Rectal smooth muscle tissue (tissue), 1 donor: ENCODE results near the gene APBA1.
A peak's percentile ranks its signal among the peaks of the same experiment; 100 is the strongest.

Experiments used
- H3K27ac ChIP-seq: one replicate; pipeline ENCODE4 v1.7.0; 2013; ENCODE audit warnings: low read depth, low read length, inconsistent platforms
- H3K27me3 ChIP-seq: one replicate; pipeline ENCODE4 v1.7.0; 2013; ENCODE audit warnings: low read length; ENCODE audit not compliant: control insufficient read depth, insufficient read depth
- H3K36me3 ChIP-seq: one replicate; pipeline ENCODE4 v1.7.0; 2013; ENCODE audit warnings: low read length; ENCODE audit not compliant: control insufficient read depth, insufficient read depth
- H3K4me1 ChIP-seq: one replicate; pipeline ENCODE4 v1.7.0; 2013; ENCODE audit warnings: low read length; ENCODE audit not compliant: control insufficient read depth, insufficient read depth
- H3K4me3 ChIP-seq: one replicate; pipeline ENCODE4 v1.7.0; 2013; ENCODE audit warnings: low read length
- H3K9ac ChIP-seq: one replicate; pipeline ENCODE4 v1.7.0; 2013; ENCODE audit warnings: low read length

The APBA1 gene

DNA sequence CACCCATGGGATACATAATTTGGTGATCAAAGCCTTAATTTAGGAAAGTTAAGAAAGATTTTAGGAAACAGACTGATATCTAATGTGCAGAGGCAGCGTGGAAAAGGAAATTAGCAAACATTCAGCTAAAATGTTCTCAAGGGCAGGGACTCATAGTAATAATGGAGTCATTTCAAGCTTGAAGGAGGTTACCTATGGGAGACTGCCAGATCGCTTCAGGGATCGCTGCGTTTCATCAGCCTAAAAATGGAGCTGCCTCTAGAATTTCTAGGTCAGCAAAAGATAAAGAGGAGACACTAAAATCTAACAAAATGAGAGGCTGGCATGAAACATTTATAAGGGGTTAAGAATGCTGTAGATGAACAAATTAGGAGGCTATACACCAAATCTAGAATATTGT is 115.5 kb downstream of the APBA1 start:
- no peak overlapping the region for H3K9ac ChIP-seq
- H3K27me3 ChIP-seq: no peaks in the 10 kb centered on the region
- H3K27ac ChIP-seq: no peak overlapping the region
- no peak overlapping the region for H3K4me3 ChIP-seq
- no peaks in the 10 kb centered on the region for H3K4me1 ChIP-seq
- no peaks in the 10 kb centered on the region for H3K36me3 ChIP-seq

DNA sequence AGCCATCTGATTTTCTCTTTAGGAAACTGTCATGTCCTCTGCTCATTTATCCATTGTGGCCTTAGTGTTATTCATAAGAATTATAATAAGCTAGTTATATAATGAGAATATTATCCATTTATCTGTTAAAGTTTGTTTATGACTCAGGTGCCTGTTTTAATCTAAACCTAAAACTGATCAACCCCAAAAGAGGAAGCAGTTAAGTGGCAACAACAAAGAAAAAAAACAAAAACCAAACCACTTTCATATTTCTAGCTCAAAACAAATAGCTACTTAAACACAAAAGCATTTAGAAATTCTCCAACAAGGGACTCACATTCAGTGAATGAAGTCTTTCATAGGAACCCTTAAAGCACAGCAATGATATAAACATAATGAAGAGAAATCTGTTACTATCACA is 116.4 kb downstream of the APBA1 start:
- Histone ChIP-seq H3K4me1 (no peaks in the 10 kb centered on the region), H3K27me3 (no peaks in the 10 kb centered on the region), H3K27ac (no peak overlapping the region), H3K36me3 (no peaks in the 10 kb centered on the region), H3K9ac (no peak overlapping the region), H3K4me3 (no peak overlapping the region)

DNA sequence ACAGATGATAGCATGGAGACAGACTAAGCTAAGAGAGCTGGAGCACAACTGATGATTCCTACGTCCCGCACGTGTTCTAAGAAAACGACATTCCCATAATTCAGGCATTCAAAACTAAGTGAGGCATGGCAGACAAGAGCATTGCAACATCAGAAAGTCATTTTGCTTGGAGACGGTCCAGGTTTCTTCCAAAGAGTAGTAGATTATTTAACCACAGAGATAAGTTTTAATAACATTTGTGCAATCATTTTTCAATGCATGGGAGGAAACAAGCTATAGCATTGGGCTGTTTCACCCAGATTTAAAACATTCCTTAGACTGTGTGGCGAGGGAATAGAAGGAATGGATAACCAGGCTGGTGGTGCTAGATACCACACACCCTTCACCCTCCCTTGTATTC is 117.2 kb downstream of the APBA1 start:
- Histone ChIP-seq H3K4me3 (no peak overlapping the region), H3K36me3 (no peaks in the 10 kb centered on the region), H3K27me3 (no peaks in the 10 kb centered on the region), H3K4me1 (no peaks in the 10 kb centered on the region), H3K9ac (no peak overlapping the region), H3K27ac (no peak overlapping the region)

DNA sequence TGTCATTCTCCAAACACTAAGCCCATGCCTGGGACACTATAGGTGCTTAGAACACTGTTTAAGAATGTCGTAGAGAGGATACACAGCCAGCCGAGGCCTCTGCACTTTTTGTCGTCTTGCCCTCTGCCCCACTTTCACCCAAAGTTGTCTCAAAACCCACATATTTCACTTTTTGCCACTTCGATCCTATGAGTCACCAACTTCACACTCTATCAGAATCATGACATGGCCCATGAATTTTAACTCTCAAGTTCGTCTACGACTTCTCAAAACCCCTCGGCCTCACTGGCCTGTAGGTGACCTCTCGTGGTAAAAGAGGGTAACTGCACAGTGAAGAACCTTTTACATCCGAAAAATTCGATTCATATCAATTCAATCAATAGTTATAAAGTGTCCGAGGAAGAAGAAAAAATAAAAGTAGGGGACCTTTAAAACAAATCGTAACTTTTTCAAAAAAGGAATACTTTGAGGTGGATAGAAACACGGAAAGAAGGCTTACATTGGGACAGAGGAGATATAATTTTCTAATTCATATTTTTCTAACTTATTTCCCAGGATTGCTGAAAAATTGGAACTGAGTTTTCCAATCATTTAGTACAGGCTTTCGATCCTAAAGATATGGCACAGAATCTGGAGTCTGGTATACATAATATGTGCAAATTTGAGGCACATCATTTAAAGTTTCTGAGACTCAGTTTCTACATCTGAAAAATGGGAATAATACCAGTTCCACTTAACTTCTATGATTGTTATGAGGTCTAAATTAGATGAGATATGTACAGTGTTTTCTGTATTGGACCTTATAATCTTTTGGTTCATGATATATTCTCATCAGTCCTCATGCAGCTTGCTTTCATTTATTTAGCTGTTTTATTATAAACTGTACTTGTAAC is 122.6 kb downstream of the APBA1 start:
- Histone ChIP-seq H3K9ac (no peak overlapping the region), H3K4me3 (peak overlapping the region; percentile 16), H3K36me3 (no peaks in the 10 kb centered on the region), H3K27me3 (no peaks in the 10 kb centered on the region), H3K27ac (no peak overlapping the region), H3K4me1 (no peaks in the 10 kb centered on the region)

DNA sequence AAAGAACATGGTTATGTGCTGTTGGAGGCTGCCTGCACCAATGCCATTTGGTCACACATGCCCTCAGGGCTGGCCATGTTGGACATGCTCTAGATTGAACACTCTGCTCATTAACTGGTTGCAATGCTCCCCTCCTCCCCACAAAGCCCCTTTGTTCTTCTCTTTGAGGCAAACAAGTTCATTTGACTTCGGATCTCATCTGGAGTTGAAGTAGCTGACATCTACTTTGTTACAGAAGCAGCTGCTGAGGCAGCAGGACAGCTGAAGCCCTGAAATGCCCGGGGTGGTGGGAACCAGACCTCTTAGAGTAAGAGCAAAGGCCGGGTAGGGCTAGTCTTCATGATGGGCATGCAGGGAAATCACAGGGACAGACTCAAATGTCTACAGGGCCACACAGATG is 123.5 kb downstream of the APBA1 start:
- Histone ChIP-seq H3K36me3 (no peaks in the 10 kb centered on the region), H3K4me1 (no peaks in the 10 kb centered on the region), H3K9ac (no peak overlapping the region), H3K4me3 (no peak overlapping the region), H3K27me3 (no peaks in the 10 kb centered on the region), H3K27ac (no peak overlapping the region)

DNA sequence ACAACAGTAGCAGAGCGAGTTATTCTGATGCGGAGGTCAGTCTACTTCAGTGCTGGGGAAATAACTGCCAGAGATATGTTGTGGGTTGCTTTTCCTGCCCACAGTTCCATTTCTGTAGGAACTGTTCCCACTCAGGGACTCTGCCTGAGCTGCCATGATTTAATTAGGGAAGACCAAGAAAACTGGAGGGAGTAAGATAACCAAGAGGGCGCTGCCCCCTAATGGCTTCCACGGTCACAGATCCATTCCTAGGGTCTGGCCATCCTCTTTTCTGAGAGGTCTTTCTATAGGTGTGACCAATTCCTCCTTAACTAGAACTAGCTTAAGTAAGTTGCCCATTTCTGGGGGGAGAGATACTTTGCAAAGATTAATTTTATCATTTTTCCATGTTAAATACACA is 125.9 kb downstream of the APBA1 start:
- Histone ChIP-seq H3K36me3 (no peaks in the 10 kb centered on the region), H3K4me1 (peaks cover 3% of the 10 kb centered on the region), H3K9ac (no peak overlapping the region), H3K27me3 (no peaks in the 10 kb centered on the region), H3K4me3 (no peak overlapping the region), H3K27ac (no peak overlapping the region)

DNA sequence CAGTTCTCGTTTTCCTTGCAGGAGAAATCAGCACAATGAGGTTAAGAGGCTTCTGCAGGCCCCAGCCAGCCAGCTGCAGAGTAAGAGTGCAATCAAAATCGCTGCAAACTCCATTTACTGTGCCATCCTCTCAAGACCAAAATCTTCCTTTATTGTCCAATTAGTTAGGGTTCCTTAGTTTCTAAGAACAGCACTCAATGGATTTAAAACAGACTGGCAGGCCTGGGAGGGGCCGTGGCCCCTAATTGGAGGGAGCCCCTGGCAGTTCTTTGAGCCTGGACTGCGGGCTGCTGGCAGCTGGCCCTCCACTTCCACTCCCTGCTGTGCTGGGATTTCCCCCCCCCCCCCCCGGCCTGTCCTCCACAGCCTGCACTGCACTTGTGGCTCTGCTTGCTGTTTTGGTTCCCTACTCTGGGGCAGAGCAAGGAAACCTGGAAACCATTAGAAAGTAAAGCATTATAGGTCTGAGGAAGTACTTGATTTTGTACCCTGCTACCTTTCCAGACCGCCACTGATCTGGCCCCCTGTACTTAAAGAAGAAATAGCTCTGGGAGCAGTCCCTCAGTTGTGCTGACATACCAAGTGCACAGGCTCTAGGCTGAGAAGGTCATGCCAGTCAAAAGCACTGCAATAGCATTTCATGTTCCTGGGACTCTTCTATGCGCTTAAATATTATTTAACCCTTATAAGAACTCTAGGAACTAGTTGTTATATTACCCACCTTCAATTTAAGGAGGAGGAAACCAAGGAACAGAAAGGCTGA is 129.0 kb downstream of the APBA1 start:
- H3K36me3 ChIP-seq: no peaks in the 10 kb centered on the region
- H3K4me3 ChIP-seq: no peak overlapping the region
- peaks cover 3% of the 10 kb centered on the region for H3K4me1 ChIP-seq
- H3K27ac ChIP-seq: no peak overlapping the region
- no peaks in the 10 kb centered on the region for H3K27me3 ChIP-seq
- H3K9ac ChIP-seq: no peak overlapping the region

DNA sequence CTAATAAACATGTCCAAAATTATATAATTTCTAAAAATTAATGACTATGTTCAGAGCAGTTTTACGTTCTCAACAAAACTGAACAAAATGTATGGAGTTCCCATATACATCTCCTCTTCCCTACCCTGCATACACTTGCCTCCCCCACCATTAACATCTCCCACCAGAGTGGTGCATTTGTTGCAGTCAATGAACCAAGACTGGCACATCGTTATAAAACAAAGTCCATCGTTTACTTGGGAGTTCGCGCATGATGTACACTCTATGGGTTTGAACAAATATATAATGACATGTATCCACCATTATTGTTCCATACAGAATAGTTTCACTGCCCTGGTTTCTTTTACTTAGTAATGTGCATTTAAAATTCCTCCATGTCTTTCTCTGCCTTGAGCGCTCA is 130.1 kb downstream of the APBA1 start:
- Histone ChIP-seq H3K9ac (no peak overlapping the region), H3K4me3 (no peak overlapping the region), H3K4me1 (peaks cover 3% of the 10 kb centered on the region), H3K36me3 (no peaks in the 10 kb centered on the region), H3K27me3 (no peaks in the 10 kb centered on the region), H3K27ac (no peak overlapping the region)

DNA sequence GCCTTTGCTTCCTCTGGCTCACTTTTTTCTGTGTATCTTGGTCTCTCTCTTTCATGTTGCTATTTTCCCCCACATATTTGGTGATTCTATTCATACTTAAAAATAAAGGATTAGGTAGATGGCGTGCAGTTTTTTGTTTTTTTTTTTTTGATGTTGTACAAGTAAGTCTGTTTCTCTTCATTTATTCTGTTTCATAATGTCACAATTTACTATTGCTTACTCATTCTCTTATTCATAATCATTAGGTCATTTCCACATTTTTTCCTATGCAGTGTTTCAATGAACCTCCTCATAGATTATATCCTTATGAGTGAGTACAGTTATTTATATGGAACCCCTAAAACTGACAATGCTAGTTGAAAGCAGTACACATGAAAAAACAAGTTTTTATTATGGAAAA is 136.3 kb downstream of the APBA1 start:
- Histone ChIP-seq H3K4me3 (no peak overlapping the region), H3K36me3 (no peaks in the 10 kb centered on the region), H3K9ac (no peak overlapping the region), H3K4me1 (no peaks in the 10 kb centered on the region), H3K27me3 (no peaks in the 10 kb centered on the region), H3K27ac (no peak overlapping the region)

DNA sequence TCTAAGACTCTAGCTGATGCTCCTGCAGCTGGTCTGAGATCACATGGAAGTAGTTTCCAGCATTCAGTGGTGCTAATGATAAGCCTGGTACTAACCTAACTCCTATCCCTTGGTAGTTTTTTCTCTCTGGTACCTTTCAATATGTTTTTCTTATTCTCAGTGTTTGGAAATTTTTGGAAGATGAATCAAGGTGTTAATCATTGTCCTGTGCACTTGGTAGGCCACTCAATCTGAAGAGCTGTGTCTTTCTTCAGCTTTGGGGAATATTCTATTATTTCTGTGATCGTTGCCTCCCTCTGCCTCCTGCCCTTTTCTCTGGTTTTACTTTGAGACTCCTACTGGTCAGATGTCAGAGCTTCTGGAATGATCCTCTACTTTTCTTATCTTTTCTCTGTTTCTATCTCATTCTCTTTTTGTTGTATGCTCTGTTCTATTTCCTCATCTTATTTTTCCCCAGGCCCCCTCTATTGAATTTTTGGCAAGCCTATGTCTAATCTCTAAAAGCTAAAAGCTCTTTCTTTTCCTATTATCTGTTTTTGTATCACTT is 136.8 kb downstream of the APBA1 start:
- H3K4me1 ChIP-seq: no peaks in the 10 kb centered on the region
- H3K4me3 ChIP-seq: no peak overlapping the region
- H3K36me3 ChIP-seq: no peaks in the 10 kb centered on the region
- H3K27ac ChIP-seq: no peak overlapping the region
- H3K9ac ChIP-seq: no peak overlapping the region
- no peaks in the 10 kb centered on the region for H3K27me3 ChIP-seq

DNA sequence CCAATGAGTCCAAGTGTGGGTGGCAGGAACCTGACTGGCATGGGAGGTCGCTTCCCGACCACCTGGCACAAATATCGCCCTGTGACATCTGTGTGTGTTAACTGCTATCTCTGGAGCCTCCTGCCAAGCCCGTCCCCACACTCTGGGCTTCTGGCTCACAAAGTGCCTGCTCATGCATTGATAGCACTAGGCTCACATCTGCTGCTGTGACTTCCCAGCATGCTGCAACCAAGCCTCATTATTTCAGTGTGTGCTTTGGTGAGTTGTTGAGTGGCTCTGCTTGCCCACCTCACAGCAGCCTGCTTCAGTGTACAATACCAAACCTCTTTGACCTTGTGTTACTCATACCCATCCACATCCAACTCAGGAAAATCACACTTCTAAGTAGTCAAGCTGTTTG is 139.8 kb downstream of the APBA1 start:
- no peaks in the 10 kb centered on the region for H3K36me3 ChIP-seq
- no peak overlapping the region for H3K27ac ChIP-seq
- H3K4me3 ChIP-seq: no peak overlapping the region
- no peaks in the 10 kb centered on the region for H3K4me1 ChIP-seq
- H3K27me3 ChIP-seq: no peaks in the 10 kb centered on the region
- no peak overlapping the region for H3K9ac ChIP-seq

DNA sequence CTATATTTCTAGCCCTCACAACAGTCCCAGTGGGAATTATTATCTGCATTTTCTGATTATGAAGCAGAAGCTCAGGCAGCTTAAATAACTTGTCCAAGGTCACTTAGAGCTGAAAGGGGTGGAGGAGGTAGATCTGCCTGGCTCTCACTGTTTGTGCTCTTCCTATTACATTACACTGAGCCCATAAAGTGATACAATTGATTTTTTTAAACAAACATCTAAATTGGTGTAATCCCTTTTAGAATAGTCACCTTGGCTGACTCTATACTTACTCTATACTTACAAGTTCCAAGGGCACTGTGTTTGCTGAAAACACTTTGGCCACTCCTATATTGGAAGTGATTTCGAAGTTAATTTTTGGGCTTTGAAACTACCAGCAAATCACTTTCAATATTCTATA is 144.7 kb downstream of the APBA1 start:
- Histone ChIP-seq H3K9ac (no peak overlapping the region), H3K27ac (no peak overlapping the region), H3K4me1 (no peaks in the 10 kb centered on the region), H3K27me3 (no peaks in the 10 kb centered on the region), H3K4me3 (no peak overlapping the region), H3K36me3 (no peaks in the 10 kb centered on the region)
